Retina (tissue), 1 donor: ENCODE measurements around the gene FARSB.

Experiments used
- DNase-seq: peaks from one replicate; pipeline ENCODE4 v3.0.0-alpha.2; 2016

Gene FARSB

GRCh38 chr2:222545823-222546795, 109.8 kb downstream of the FARSB start:
- DNase-seq, result no peak

DNA sequence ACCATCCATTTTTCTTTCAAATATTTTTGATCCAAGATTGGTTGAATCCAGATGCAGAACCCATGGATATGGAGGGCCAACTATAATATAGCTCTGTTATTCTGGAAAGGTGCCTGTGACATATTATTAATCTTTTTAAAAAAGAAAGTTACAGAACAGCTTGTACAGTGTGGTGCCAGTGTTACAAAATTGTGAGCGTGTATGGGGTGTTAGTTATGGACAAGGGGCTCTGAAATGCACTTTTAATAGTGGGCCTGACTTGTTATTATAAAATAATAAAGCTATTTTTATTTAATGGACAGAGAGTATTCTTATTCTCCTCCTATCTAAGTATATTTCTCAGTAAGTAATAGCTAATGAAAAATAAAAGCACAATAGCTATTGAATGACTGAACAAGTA, 111.2 kb downstream of the FARSB start:
- no peak for DNase-seq

- no peak for DNase-seq
Observed at GRCh38 chr2:222538535-222538934, 117.4 kb downstream of the FARSB start.

- DNase-seq, result peak; percentile 41
Observed at GRCh38 chr2:222535477-222535876, 120.4 kb downstream of the FARSB start.

- DNase-seq, result no peak
Observed at GRCh38 chr2:222532315-222532714, 123.6 kb downstream of the FARSB start.

- DNase-seq, result no peak
Observed at GRCh38 chr2:222526480-222527277, 129.2 kb downstream of the FARSB start.

DNA sequence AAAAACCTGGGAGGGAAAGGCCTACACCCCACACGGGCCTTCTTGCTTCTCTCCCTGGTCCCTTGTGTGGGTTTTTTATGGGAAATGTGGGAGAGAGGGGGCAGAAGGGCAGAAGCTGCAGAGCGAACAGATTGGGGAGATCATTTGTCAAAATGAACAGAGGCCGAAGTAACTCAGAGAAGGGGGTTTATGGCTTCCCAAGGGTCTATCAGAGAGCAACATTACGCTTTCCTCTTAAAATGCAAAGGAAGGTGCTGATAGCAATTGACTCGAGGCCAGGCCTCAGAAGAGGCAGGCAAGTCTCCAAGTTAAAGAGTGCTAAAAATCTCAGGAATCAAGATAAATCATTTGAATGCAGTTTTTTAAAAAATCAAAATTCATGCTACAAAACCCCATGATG, 130.1 kb downstream of the FARSB start:
- DNase-seq, result no peak

GRCh38 chr2:222523783-222524544, 131.9 kb downstream of the FARSB start:
- no peak for DNase-seq

GRCh38 chr2:222522082-222522481, 133.8 kb downstream of the FARSB start:
- DNase-seq, result no peak

GRCh38 chr2:222521099-222521498, 134.8 kb downstream of the FARSB start:
- no peak for DNase-seq
